IMR-90 (cell line): ENCODE results near the gene ALG11. TPM values are rescaled to one million over a fixed set of nuclear protein-coding genes. Genes with fewer than 3 reads are reported as not detected.

Source experiments
- ATAC-seq: fragments of 200-7000 bp; cut with Tn5 transposase; 2 replicates; pipeline ENCODE4 v1.9.1; 2020; ENCODE audit warnings: low read depth, mild to moderate bottlenecking, moderate library complexity
- BruUV-seq: library from RNA; stranded (reverse); fragments of 400-500 nt; replicated peaks from 2 replicates; lab custom pipeline; 2021; lab: Mats Ljungman, UMichigan
- CTCF ChIA-PET: fragments of 300-600 bp; formaldehyde crosslinking; extraction: SDS; loops from one replicate; lab custom pipeline; 2021; ENCODE audit warnings: antibody characterized with exemption; lab: Yijun Ruan, JAX
- POLR2A ChIA-PET: fragments of 300-600 bp; sonication (Branson Sonifier 250); formaldehyde crosslinking; loops from one replicate; lab custom pipeline; 2022; ENCODE audit warnings: antibody characterized with exemption; ENCODE audit not compliant: unreplicated experiment; lab: Charles Lee
- DNase-seq: peaks from one replicate; pipeline ENCODE4 v3.0.0; 2013
- H2AFZ ChIP-seq: replicated peaks from 2 replicates; pipeline ENCODE3; 2013; ENCODE audit warnings: low read length, mild to moderate bottlenecking; ENCODE audit not compliant: poor library complexity
- H2AK5ac ChIP-seq: 2 replicates; pipeline ENCODE4 v1.6.1; 2013; ENCODE audit warnings: low read depth, low read length, inconsistent platforms
- H2AK9ac ChIP-seq: replicated peaks from 2 replicates; pipeline ENCODE3; 2013; ENCODE audit warnings: mild to moderate bottlenecking, low read depth, low read length, moderate library complexity; ENCODE audit not compliant: poor library complexity
- H2BK120ac ChIP-seq: 2 replicates; pipeline ENCODE4 v1.6.1; 2013; ENCODE audit warnings: low read depth, low read length, inconsistent platforms
- H2BK15ac ChIP-seq: 3 replicates; pipeline ENCODE4 v1.6.1; 2013; ENCODE audit warnings: low read depth, low read length, inconsistent platforms
- H2BK20ac ChIP-seq: 2 replicates; pipeline ENCODE4 v1.6.1; 2013; ENCODE audit warnings: low read depth, mild to moderate bottlenecking, inconsistent platforms, low read length, moderate library complexity
- H2BK5ac ChIP-seq: 2 replicates; pipeline ENCODE4 v1.6.1; 2013; ENCODE audit warnings: mild to moderate bottlenecking, low read depth, low read length, inconsistent platforms; ENCODE audit not compliant: poor library complexity, severe bottlenecking
- H3K14ac ChIP-seq: replicated peaks from 2 replicates; pipeline ENCODE4 v1.6.1; 2013; ENCODE audit warnings: low read depth, low read length, inconsistent platforms
- H3K18ac ChIP-seq: 2 replicates; pipeline ENCODE4 v1.6.1; 2013; ENCODE audit warnings: low read depth, low read length, control low read depth
- H3K23ac ChIP-seq: 2 replicates; pipeline ENCODE4 v1.6.1; 2013; ENCODE audit warnings: low read depth, low read length, inconsistent platforms
- H3K27ac ChIP-seq: 2 replicates; pipeline ENCODE4 v1.5.1; 2013; ENCODE audit warnings: mild to moderate bottlenecking, control low read depth, low read length; ENCODE audit not compliant: insufficient read depth
- H3K27me3 ChIP-seq: 2 replicates; pipeline ENCODE4 v1.6.1; 2013; ENCODE audit warnings: low read length; ENCODE audit not compliant: control insufficient read depth, insufficient read depth
- H3K36me3 ChIP-seq: 2 replicates; pipeline ENCODE4 v1.6.1; 2013; ENCODE audit warnings: low read length, mixed read lengths; ENCODE audit not compliant: control insufficient read depth, insufficient read depth
- H3K4ac ChIP-seq: 2 replicates; pipeline ENCODE4 v1.6.1; 2013; ENCODE audit warnings: low read depth, low read length, inconsistent platforms
- H3K4me1 ChIP-seq: 2 replicates; pipeline ENCODE4 v1.6.1; 2013; ENCODE audit warnings: low read length, mixed read lengths; ENCODE audit not compliant: control insufficient read depth, insufficient read depth
- H3K4me2 ChIP-seq: 2 replicates; pipeline ENCODE4 v1.6.1; 2013; ENCODE audit warnings: low read depth, mild to moderate bottlenecking, control low read depth, low read length, moderate library complexity
- H3K4me3 ChIP-seq: 2 replicates; pipeline ENCODE4 v1.5.1; 2013; ENCODE audit warnings: low read depth, mild to moderate bottlenecking, control low read depth, low read length, moderate library complexity; ENCODE audit not compliant: insufficient read depth
- H3K56ac ChIP-seq: 2 replicates; pipeline ENCODE4 v1.6.1; 2013; ENCODE audit warnings: low read length, inconsistent platforms; ENCODE audit not compliant: insufficient read depth; ENCODE audit errors: extremely low read depth
- H3K79me1 ChIP-seq, 2 experiments: 2 replicates each; pipeline ENCODE4 v1.6.1; 2013; ENCODE audit warnings: low read length in 2 of 2, inconsistent platforms in 1 of 2, low read depth in 1 of 2
- H3K9ac ChIP-seq: 2 replicates; pipeline ENCODE4 v1.6.1; 2013; ENCODE audit warnings: low read depth, low read length, control low read depth
- H3K9me1 ChIP-seq: 2 replicates; pipeline ENCODE4 v1.6.1; 2013; ENCODE audit warnings: low read length, inconsistent platforms; ENCODE audit not compliant: insufficient read depth
- H3K9me3 ChIP-seq: 2 replicates; pipeline ENCODE4 v1.6.1; 2013; ENCODE audit warnings: low read length; ENCODE audit not compliant: control insufficient read depth, insufficient read depth
- H4K20me1 ChIP-seq: 2 replicates; pipeline ENCODE4 v1.6.1; 2013; ENCODE audit warnings: low read length, inconsistent platforms; ENCODE audit not compliant: insufficient read depth
- H4K5ac ChIP-seq: 2 replicates; pipeline ENCODE4 v1.6.1; 2013; ENCODE audit warnings: mild to moderate bottlenecking, low read depth, low read length, control low read depth
- H4K8ac ChIP-seq, 2 experiments: 2 replicates each; pipeline ENCODE4 v1.6.1; 2013; ENCODE audit warnings: low read depth in 2 of 2, low read length in 2 of 2, control low read depth in 1 of 2, inconsistent platforms in 1 of 2
- H4K91ac ChIP-seq: 2 replicates; pipeline ENCODE4 v1.6.1; 2013; ENCODE audit warnings: low read depth, low read length, inconsistent platforms; ENCODE audit not compliant: insufficient read depth
- BHLHE40 ChIP-seq: fragments of 150-350 bp; IDR thresholded peaks from 2 replicates; pipeline ENCODE4 v1.6.1; 2016; ENCODE audit warnings: mild to moderate bottlenecking, low read depth, low read length
- CEBPB ChIP-seq: IDR thresholded peaks from 2 replicates; pipeline ENCODE4 v1.6.1; 2012; ENCODE audit warnings: low read depth, low read length, improper control_type of control experiment
- CHD1 ChIP-seq: IDR thresholded peaks from 2 replicates; pipeline ENCODE4 v1.6.1; 2012; ENCODE audit warnings: low read depth, low read length, improper control_type of control experiment
- FOS ChIP-seq: fragments of 150-350 bp; IDR thresholded peaks from 2 replicates; pipeline ENCODE4 v1.6.1; 2016; ENCODE audit warnings: low read depth, low read length
- MAFK ChIP-seq: IDR thresholded peaks from 2 replicates; pipeline ENCODE4 v1.6.1; 2012; ENCODE audit warnings: low read depth, low read length, improper control_type of control experiment
- MAZ ChIP-seq: IDR thresholded peaks from 2 replicates; pipeline ENCODE4 v1.6.1; 2012; ENCODE audit warnings: low read depth, mild to moderate bottlenecking, low read length, improper control_type of control experiment, moderate library complexity, borderline replicate concordance
- MXI1 ChIP-seq: IDR thresholded peaks from 2 replicates; pipeline ENCODE4 v1.6.1; 2012; ENCODE audit warnings: low read depth, mild to moderate bottlenecking, low read length, moderate library complexity, borderline replicate concordance
- POLR2A ChIP-seq: IDR thresholded peaks from 2 replicates; pipeline ENCODE4 v1.6.1; 2012; ENCODE audit warnings: mild to moderate bottlenecking, low read depth, low read length
- RCOR1 ChIP-seq: IDR thresholded peaks from 2 replicates; pipeline ENCODE4 v1.6.1; 2012; ENCODE audit warnings: mild to moderate bottlenecking, low read length, improper control_type of control experiment; ENCODE audit not compliant: insufficient replicate concordance
- WGBS, 2 experiments: methylation state at CpG; one replicate each; pipeline versions ENCODE4 v1.1.5 to v1.1.7; 2013; ENCODE audit warnings: missing lambda C conversion rate in 2 of 2; ENCODE audit not compliant: insufficient read length in 1 of 2; ENCODE audit errors: extremely low coverage in 2 of 2; 5-methylcytosine and 5-hydroxymethylcytosine counted together
- dilution Hi-C: fragments of 300-500 bp; cut with HindIII; formaldehyde crosslinking; loops from one replicate; pipeline ENCODE4 v1.14.3; 2018; ENCODE audit warnings: low sequenced_read_pairs; ENCODE audit not compliant: unreplicated experiment
- in situ Hi-C: fragments of 300-500 bp; cut with MboI; formaldehyde crosslinking; loops from 3 replicates; pipeline ENCODE4 v1.14.3; 2019; ENCODE audit warnings: low sequenced_read_pairs, inconsistent platforms, mixed read lengths
- intact Hi-C: fragments of 100-400 bp; cut with micrococcal nuclease; formaldehyde crosslinking; loops from 2 replicates; pipeline ENCODE4 v1.10.0; 2022
- polyA plus RNA-seq, 3 experiments: library from polyadenylated mRNA; depleted of rRNA; stranded (reverse); fragments of >200 nt; gene quantifications; 2 replicates each; pipeline ENCODE4 v1.2.3, GENCODE V29; 2012; ENCODE audit warnings: low replicate concordance in 1 of 3
- total RNA-seq: library from RNA; depleted of rRNA; stranded (reverse); fragments of >200 nt; gene quantifications from 2 replicates; pipeline ENCODE4 v1.2.3, GENCODE V29; 2012
- TF ChIP-seq, protein P1 (sequence below): fragments of 150-350 bp; IDR thresholded peaks from 2 replicates; pipeline ENCODE4 v1.6.1; 2017; ENCODE audit warnings: mild to moderate bottlenecking, antibody characterized with exemption, low read length, low read depth
- TF ChIP-seq, protein P2 (sequence below): conservative IDR thresholded peaks from 2 replicates; pipeline ENCODE4 v1.5.1; 2012; ENCODE audit warnings: mild to moderate bottlenecking, low read depth, low read length, improper control_type of control experiment
- TF ChIP-seq, protein P3 (sequence below): fragments of 150-350 bp; IDR thresholded peaks from 2 replicates; pipeline ENCODE4 v1.6.1; 2016; ENCODE audit warnings: low read depth, mild to moderate bottlenecking, low read length, moderate library complexity, borderline replicate concordance

The ALG11 gene
- total and polyA plus RNA-seq, 2 of the 4 experiments (the other 2 are of a cell fraction): 10.0 to 12.7 TPM

DNA sequence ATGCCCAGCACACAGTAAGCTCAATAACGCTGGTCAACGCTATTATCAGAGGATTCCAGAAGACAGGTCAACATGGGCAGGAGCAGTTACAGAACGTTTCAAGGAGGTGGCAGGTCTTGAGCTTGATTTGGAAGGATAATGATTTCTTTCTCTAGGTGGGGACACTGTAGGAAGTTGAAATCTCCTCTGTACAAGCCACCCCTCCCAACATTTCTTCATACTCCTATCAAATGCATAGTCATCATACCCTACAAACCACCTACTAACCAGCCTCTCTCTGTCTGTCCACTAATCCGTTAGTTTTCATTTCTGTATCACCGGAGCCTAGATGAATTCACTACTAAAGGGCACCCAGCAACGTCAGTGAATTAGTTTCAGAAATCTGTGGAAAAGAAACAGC lies 2.3 kb upstream of the ALG11 start:
- no peaks in the 10 kb centered on the region for H4K20me1 ChIP-seq
- H2BK15ac ChIP-seq: no peak overlapping the region
- no peak overlapping the region for H3K9ac ChIP-seq
- H3K79me1 ChIP-seq: peaks cover 4 to 9% of the 10 kb centered on the region in 2 experiments
- H4K8ac ChIP-seq: no peak overlapping the region
- peak overlapping the region; percentile 53 for H2AK9ac ChIP-seq
- DNase-seq (no peak), ATAC-seq (no peak)
- ChIA-PET CTCF (no interaction called here), POLR2A (no interaction called here)
- peaks cover 14% of the 10 kb centered on the region for H3K27me3 ChIP-seq
- dilution Hi-C loops: no loop called here
- WGBS, 2 experiments: no CpG with 5 or more reads among the region's 6 CpGs
- H3K4me3 ChIP-seq: no peak overlapping the region
- no TSS peak for BruUV-seq
- H2AFZ ChIP-seq: no peak overlapping the region
- no peak overlapping the region for H4K91ac ChIP-seq
- no peak overlapping the region for H3K4me2 ChIP-seq
- no peak overlapping the region for H3K4ac ChIP-seq
- H3K4me1 ChIP-seq: no peaks in the 10 kb centered on the region
- H2BK5ac ChIP-seq: no peak overlapping the region
- no peak for TF ChIP-seq POLR2A
- TF ChIP-seq, protein P1, sequence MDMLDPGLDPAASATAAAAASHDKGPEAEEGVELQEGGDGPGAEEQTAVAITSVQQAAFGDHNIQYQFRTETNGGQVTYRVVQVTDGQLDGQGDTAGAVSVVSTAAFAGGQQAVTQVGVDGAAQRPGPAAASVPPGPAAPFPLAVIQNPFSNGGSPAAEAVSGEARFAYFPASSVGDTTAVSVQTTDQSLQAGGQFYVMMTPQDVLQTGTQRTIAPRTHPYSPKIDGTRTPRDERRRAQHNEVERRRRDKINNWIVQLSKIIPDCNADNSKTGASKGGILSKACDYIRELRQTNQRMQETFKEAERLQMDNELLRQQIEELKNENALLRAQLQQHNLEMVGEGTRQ: no peak
- TF ChIP-seq, protein P2, sequence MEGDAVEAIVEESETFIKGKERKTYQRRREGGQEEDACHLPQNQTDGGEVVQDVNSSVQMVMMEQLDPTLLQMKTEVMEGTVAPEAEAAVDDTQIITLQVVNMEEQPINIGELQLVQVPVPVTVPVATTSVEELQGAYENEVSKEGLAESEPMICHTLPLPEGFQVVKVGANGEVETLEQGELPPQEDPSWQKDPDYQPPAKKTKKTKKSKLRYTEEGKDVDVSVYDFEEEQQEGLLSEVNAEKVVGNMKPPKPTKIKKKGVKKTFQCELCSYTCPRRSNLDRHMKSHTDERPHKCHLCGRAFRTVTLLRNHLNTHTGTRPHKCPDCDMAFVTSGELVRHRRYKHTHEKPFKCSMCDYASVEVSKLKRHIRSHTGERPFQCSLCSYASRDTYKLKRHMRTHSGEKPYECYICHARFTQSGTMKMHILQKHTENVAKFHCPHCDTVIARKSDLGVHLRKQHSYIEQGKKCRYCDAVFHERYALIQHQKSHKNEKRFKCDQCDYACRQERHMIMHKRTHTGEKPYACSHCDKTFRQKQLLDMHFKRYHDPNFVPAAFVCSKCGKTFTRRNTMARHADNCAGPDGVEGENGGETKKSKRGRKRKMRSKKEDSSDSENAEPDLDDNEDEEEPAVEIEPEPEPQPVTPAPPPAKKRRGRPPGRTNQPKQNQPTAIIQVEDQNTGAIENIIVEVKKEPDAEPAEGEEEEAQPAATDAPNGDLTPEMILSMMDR: no peak
- no peak for TF ChIP-seq CHD1
- TF ChIP-seq MXI1: no peak
- no peak for TF ChIP-seq RCOR1
- no peak for TF ChIP-seq CEBPB
- no peak for TF ChIP-seq BHLHE40
- TF ChIP-seq FOS: no peak
- TF ChIP-seq MAFK: no peak
- TF ChIP-seq, protein P3, sequence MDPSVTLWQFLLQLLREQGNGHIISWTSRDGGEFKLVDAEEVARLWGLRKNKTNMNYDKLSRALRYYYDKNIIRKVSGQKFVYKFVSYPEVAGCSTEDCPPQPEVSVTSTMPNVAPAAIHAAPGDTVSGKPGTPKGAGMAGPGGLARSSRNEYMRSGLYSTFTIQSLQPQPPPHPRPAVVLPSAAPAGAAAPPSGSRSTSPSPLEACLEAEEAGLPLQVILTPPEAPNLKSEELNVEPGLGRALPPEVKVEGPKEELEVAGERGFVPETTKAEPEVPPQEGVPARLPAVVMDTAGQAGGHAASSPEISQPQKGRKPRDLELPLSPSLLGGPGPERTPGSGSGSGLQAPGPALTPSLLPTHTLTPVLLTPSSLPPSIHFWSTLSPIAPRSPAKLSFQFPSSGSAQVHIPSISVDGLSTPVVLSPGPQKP: no peak
- no peak for TF ChIP-seq MAZ
- no peak overlapping the region for H3K27ac ChIP-seq
- no peak overlapping the region for H3K18ac ChIP-seq
- no peak overlapping the region for H2BK20ac ChIP-seq
- H2AK5ac ChIP-seq: no peak overlapping the region
- in situ Hi-C loops: loop anchor here (25.0 kb wide), 1 partner anchor 452 kb away; the partner anchor contains the start of genes CKAP2 and VPS36
- H3K23ac ChIP-seq: peak overlapping the region; percentile 47; the same call in 1 of the 2 replicates
- peaks cover 2% of the 10 kb centered on the region; the same call in 1 of the 2 replicates for H3K9me1 ChIP-seq
- no peak overlapping the region for H3K14ac ChIP-seq
- no peak overlapping the region for H4K5ac ChIP-seq
- no peaks in the 10 kb centered on the region for H3K9me3 ChIP-seq
- H3K56ac ChIP-seq: no peak overlapping the region
- no peak overlapping the region for H2BK120ac ChIP-seq
- intact Hi-C loops: loop anchor here (5.0 to 10.0 kb wide), 2 partner anchors 195 to 442 kb away; partner anchors contain the start of gene VPS36
- H3K36me3 ChIP-seq: no peaks in the 10 kb centered on the region
